ENCODE data around the gene MARCHF3. TPM values are rescaled to one million over a fixed set of nuclear protein-coding genes. Genes with fewer than 3 reads are reported as not detected.

The MARCHF3 gene
- total RNA-seq, 1 experiment from 2014 or later = 0.61 TPM

DNA sequence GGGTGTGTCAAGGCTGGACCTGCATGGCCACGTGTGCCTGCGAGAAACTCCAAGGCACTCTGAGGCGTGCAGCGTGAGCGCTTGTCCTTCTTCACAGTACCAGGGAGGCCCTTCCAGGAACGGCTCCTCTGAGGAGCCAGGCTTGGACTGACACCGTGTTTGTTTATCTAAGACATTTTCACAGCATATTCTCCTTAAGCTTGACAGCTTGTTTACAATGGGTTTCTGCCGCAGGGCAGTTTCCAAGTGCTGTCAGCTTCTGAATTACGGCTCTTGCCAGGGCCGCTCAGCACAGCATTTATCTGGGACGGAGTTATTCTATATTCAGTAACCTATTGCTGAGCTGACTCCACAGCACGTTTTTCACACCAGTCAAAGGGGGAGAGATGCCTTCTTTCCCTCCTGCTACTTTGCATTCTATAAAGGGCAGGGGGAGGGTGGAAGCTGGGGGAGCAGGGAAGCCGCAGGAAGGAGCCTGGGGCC is 155.0 kb downstream of the MARCHF3 start:
- Histone ChIP-seq H3K4me1 (no peaks in the 10 kb centered on the region), H3K4me3 (ENCODE audit: low read depth, low read length) (no peak overlapping the region), H3K9me3 (no peaks in the 10 kb centered on the region), H3K27me3 (replicated peaks; ENCODE audit: control insufficient read depth, insufficient read depth, low read length) (no peaks in the 10 kb centered on the region), H3K36me3 (ENCODE audit: control insufficient read depth, insufficient read depth, low read length) (no peaks in the 10 kb centered on the region)
- intact Hi-C loops (cut with micrococcal nuclease; ENCODE audit: unreplicated experiment) = no loop called here
- POLR2A ChIA-PET = no interaction called here
- TF ChIP-seq, protein P1, sequence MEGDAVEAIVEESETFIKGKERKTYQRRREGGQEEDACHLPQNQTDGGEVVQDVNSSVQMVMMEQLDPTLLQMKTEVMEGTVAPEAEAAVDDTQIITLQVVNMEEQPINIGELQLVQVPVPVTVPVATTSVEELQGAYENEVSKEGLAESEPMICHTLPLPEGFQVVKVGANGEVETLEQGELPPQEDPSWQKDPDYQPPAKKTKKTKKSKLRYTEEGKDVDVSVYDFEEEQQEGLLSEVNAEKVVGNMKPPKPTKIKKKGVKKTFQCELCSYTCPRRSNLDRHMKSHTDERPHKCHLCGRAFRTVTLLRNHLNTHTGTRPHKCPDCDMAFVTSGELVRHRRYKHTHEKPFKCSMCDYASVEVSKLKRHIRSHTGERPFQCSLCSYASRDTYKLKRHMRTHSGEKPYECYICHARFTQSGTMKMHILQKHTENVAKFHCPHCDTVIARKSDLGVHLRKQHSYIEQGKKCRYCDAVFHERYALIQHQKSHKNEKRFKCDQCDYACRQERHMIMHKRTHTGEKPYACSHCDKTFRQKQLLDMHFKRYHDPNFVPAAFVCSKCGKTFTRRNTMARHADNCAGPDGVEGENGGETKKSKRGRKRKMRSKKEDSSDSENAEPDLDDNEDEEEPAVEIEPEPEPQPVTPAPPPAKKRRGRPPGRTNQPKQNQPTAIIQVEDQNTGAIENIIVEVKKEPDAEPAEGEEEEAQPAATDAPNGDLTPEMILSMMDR (IDR thresholded peaks at IDR 0.05; ENCODE audit: insufficient read depth in 1 of 2, low read depth in 1 of 2, low read length in 1 of 2, severe bottlenecking in 1 of 2, unreplicated experiment in 1 of 2) = no peak
- CTCF ChIA-PET = no interaction called here
- BruUV-seq (replicated peaks) = no TSS peak
- no peak for DNase-seq
- Mint-ChIP-seq H3K27ac (ENCODE audit: unreplicated experiment) (no peak overlapping the region), H3K4me1 (ENCODE audit: low read depth, unreplicated experiment) (no peaks in the 10 kb centered on the region), H3K9me3 (ENCODE audit: unreplicated experiment) (no peaks in the 10 kb centered on the region), H3K27me3 (ENCODE audit: insufficient read depth, unreplicated experiment) (no peaks in the 10 kb centered on the region), H3K36me3 (ENCODE audit: insufficient read depth, unreplicated experiment) (no peaks in the 10 kb centered on the region), H3K4me3 (ENCODE audit: unreplicated experiment) (no peak overlapping the region)

DNA sequence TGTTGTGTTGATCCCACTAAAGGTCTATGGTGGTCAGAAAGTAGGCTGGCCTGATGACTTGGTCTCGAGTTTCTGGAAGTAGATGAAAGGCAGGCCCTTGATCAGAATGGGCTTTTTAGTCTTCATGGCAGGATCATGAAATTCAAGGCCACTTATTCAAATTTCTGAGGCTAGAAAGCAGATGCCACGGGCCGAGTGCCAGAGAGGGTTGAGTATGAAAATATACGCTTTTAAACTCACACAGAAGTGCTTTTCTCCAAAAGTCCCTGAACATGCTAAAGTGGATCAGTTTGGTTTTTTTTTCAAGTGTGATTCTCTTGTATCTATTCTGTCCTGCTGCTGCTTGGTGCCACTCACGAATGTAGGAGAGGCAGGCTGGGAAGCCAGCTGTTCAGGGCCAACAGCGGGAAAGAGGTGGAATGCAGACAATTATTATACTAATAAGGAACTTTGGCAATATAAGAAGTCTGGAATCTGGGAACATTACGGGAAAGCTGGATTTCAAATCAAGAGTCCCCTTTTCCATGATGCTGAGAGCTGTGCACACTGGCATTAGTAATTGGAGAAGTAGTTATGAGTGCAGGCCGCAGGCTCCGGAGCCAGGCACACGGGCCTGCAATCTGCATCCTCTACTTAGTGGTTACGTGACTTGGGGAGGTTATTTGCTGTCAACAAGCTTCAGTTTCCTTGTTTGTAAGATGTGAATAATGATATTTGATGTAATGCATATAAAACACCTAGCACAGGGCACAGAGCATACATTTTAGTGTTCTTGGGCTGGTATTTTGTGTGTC is 157.6 kb downstream of the MARCHF3 start:
- Histone ChIP-seq H3K4me3 (ENCODE audit: low read depth, low read length) (no peak overlapping the region), H3K9me3 (no peaks in the 10 kb centered on the region), H3K36me3 (ENCODE audit: control insufficient read depth, insufficient read depth, low read length) (no peaks in the 10 kb centered on the region), H3K4me1 (no peaks in the 10 kb centered on the region), H3K27me3 (replicated peaks; ENCODE audit: control insufficient read depth, insufficient read depth, low read length) (no peaks in the 10 kb centered on the region)
- intact Hi-C loops (cut with micrococcal nuclease; ENCODE audit: unreplicated experiment) = no loop called here
- Mint-ChIP-seq H3K27ac (ENCODE audit: unreplicated experiment) (no peak overlapping the region), H3K36me3 (ENCODE audit: insufficient read depth, unreplicated experiment) (no peaks in the 10 kb centered on the region), H3K4me3 (ENCODE audit: unreplicated experiment) (no peak overlapping the region), H3K27me3 (ENCODE audit: insufficient read depth, unreplicated experiment) (no peaks in the 10 kb centered on the region), H3K4me1 (ENCODE audit: low read depth, unreplicated experiment) (no peaks in the 10 kb centered on the region), H3K9me3 (ENCODE audit: unreplicated experiment) (no peaks in the 10 kb centered on the region)
- TF ChIP-seq, protein P1 (IDR thresholded peaks at IDR 0.05; ENCODE audit: insufficient read depth in 1 of 2, low read depth in 1 of 2, low read length in 1 of 2, severe bottlenecking in 1 of 2, unreplicated experiment in 1 of 2) = no peak
- CTCF ChIA-PET = no interaction called here
- POLR2A ChIA-PET = no interaction called here
- no TSS peak for BruUV-seq (replicated peaks)
- no peak for DNase-seq

DNA sequence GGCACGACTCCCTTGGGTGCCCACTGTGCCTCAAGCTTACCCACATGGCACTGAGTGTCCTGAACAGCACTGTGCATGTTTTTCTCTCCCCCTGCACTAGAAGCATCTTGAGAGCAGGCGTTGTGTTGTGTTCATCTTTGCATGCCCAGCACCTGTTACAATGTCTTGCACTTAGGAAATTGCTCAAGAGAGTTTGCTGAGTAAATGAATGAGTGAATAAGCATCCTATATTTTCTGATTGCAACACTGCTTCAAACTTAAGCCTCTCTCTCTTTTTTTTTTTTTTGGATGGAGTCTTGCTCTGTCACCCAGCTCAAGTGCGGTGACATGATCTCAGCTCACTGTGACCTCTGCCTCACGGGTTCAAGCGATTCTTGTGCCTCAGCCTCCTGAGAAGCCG is 158.9 kb downstream of the MARCHF3 start:
- Histone ChIP-seq H3K27me3 (replicated peaks; ENCODE audit: control insufficient read depth, insufficient read depth, low read length) (no peaks in the 10 kb centered on the region), H3K36me3 (ENCODE audit: control insufficient read depth, insufficient read depth, low read length) (no peaks in the 10 kb centered on the region)
- no peaks in the 10 kb centered on the region for H3K27me3 Mint-ChIP-seq (ENCODE audit: insufficient read depth, unreplicated experiment)

More for the DNA sequence above, 158.9 kb downstream of the MARCHF3 start:
- Mint-ChIP-seq H3K4me3 (ENCODE audit: unreplicated experiment) (no peak overlapping the region), H3K36me3 (ENCODE audit: insufficient read depth, unreplicated experiment) (peaks cover 2% of the 10 kb centered on the region), H3K27ac (ENCODE audit: unreplicated experiment) (no peak overlapping the region), H3K9me3 (ENCODE audit: unreplicated experiment) (no peaks in the 10 kb centered on the region), H3K4me1 (ENCODE audit: low read depth, unreplicated experiment) (no peaks in the 10 kb centered on the region)
- ChIA-PET CTCF (no interaction called here), POLR2A (no interaction called here)
- no peak overlapping the region for H3K4me3 ChIP-seq (ENCODE audit: low read depth, low read length)
- TF ChIP-seq, protein P1 (IDR thresholded peaks at IDR 0.05; ENCODE audit: insufficient read depth in 1 of 2, low read depth in 1 of 2, low read length in 1 of 2, severe bottlenecking in 1 of 2, unreplicated experiment in 1 of 2) = no peak
- H3K9me3 ChIP-seq = no peaks in the 10 kb centered on the region
- H3K4me1 ChIP-seq = no peaks in the 10 kb centered on the region
- no peak for DNase-seq
- intact Hi-C loops (cut with micrococcal nuclease; ENCODE audit: unreplicated experiment) = no loop called here
- no TSS peak for BruUV-seq (replicated peaks)
